Osteoblast (primary cell): Measurements from ENCODE around the gene IRS1. TPM values are rescaled to one million over a fixed set of nuclear protein-coding genes. Genes with fewer than 3 reads are reported as not detected.
"Not testable (repeated sequence)": the region's sequence is repeated elsewhere in the genome, so short reads cannot be mapped to it uniquely, and the experiment has no call there.

ENCODE experiments used
- DNase-seq: peaks from one replicate; pipeline ENCODE4 v3.0.0; 2011; ENCODE audit warnings: low spot score, mixed read lengths; ENCODE audit not compliant: insufficient read length; ENCODE audit errors: missing footprints
- H2AFZ ChIP-seq: 2 replicates; pipeline ENCODE4 v1.6.0; 2011; ENCODE audit warnings: mild to moderate bottlenecking, low read length
- H3K27ac ChIP-seq: 2 replicates; pipeline ENCODE4 v1.5.1; 2011; ENCODE audit warnings: mild to moderate bottlenecking, low read depth, low read length, moderate library complexity
- H3K27me3 ChIP-seq: 2 replicates; pipeline ENCODE4 v1.6.0; 2012; ENCODE audit warnings: mild to moderate bottlenecking, control low read depth, inconsistent platforms, low read length, moderate library complexity; ENCODE audit not compliant: insufficient read depth
- H3K36me3 ChIP-seq: 2 replicates; pipeline ENCODE4 v1.5.1; 2011; ENCODE audit warnings: mild to moderate bottlenecking, low read length, control low read depth, moderate library complexity; ENCODE audit not compliant: insufficient read depth
- H3K4me1 ChIP-seq: 2 replicates; pipeline ENCODE4 v1.5.1; 2011; ENCODE audit warnings: mild to moderate bottlenecking, low read length, control low read depth, moderate library complexity; ENCODE audit not compliant: insufficient read depth
- H3K4me2 ChIP-seq: 2 replicates; pipeline ENCODE4 v1.6.0; 2011; ENCODE audit warnings: mild to moderate bottlenecking, low read length; ENCODE audit not compliant: insufficient read depth
- H3K4me3 ChIP-seq: fragments of 200-600 bp; sonication (generic); 3 replicates; pipeline ENCODE4 v1.5.1; 2012; ENCODE audit warnings: mild to moderate bottlenecking, low read length, inconsistent platforms; ENCODE audit not compliant: insufficient read depth
- H3K79me2 ChIP-seq: 2 replicates; pipeline ENCODE4 v1.6.0; 2012; ENCODE audit warnings: mild to moderate bottlenecking, low read length, control low read depth, inconsistent platforms; ENCODE audit not compliant: insufficient read depth
- H3K9me3 ChIP-seq: 2 replicates; pipeline ENCODE4 v1.5.1; 2011; ENCODE audit warnings: low read depth, low read length, control low read depth
- H4K20me1 ChIP-seq: 2 replicates; pipeline ENCODE4 v1.6.0; 2012; ENCODE audit warnings: mild to moderate bottlenecking, low read length, control low read depth; ENCODE audit not compliant: insufficient read depth
- CTCF ChIP-seq: IDR thresholded peaks from 2 replicates; pipeline ENCODE4 v1.5.1; 2011; ENCODE audit warnings: mild to moderate bottlenecking, low read depth, low read length, moderate library complexity; ENCODE audit errors: extremely low read depth
- total RNA-seq: library from RNA; depleted of rRNA; stranded (reverse); fragments of >200 nt; gene quantifications from 2 replicates; pipeline ENCODE4 v1.2.3, GENCODE V29; 2012

Gene IRS1
- total RNA-seq, 1 donor: 27.9 TPM

- H3K27me3 ChIP-seq: no peaks in the 10 kb centered on the region
- H2AFZ ChIP-seq: peak within 1 kb of the TSS; percentile 96
- H3K27ac ChIP-seq: peak within 1 kb of the TSS; percentile 95
- H3K79me2 ChIP-seq: peaks cover 23% of the 10 kb centered on the region
- H3K4me3 ChIP-seq: peak within 1 kb of the TSS; percentile 90
- no peak for TF ChIP-seq CTCF
- DNase-seq: peak; percentile 98
- H4K20me1 ChIP-seq: no peaks in the 10 kb centered on the region
- H3K4me2 ChIP-seq: peak within 1 kb of the TSS; percentile 93
- peaks cover 11% of the 10 kb centered on the region for H3K4me1 ChIP-seq
- H3K36me3 ChIP-seq: peaks cover 4% of the 10 kb centered on the region
- no peaks in the 10 kb centered on the region for H3K9me3 ChIP-seq
These were observed 36.4 kb upstream of the IRS1 start, which contains the start of gene RHBDD1 for GRCh38 chr2:226835796-226836547. TSS of gene RHBDD1 (plus strand) at chr2:226836054. CDS start at chr2:226864694, 28,640 bp downstream.

GRCh38 chr2:226835420-226835795 lies 35.8 kb upstream of the IRS1 start:
- no peak for TF ChIP-seq CTCF
- no peaks in the 10 kb centered on the region for H4K20me1 ChIP-seq

GRCh38 chr2:226834880-226835279 lies 35.3 kb upstream of the IRS1 start:
- not testable (repeated sequence) for H4K20me1 ChIP-seq, H3K27me3 ChIP-seq, H3K36me3 ChIP-seq, H3K9me3 ChIP-seq, H3K27ac ChIP-seq, DNase-seq
- peak overlapping the region; percentile 90 for H3K4me3 ChIP-seq
- peak overlapping the region; percentile 96 for H2AFZ ChIP-seq
- peaks cover 11% of the 10 kb centered on the region for H3K4me1 ChIP-seq
- peak overlapping the region; percentile 93 for H3K4me2 ChIP-seq
- H3K79me2 ChIP-seq: peaks cover 23% of the 10 kb centered on the region

More at GRCh38 chr2:226835420-226835795, 35.8 kb upstream of the IRS1 start:
- Histone ChIP-seq H3K4me2 (peak overlapping the region; percentile 93), H3K9me3 (no peaks in the 10 kb centered on the region), H3K79me2 (peaks cover 23% of the 10 kb centered on the region), H3K4me3 (peak overlapping the region; percentile 90), H3K36me3 (peaks cover 4% of the 10 kb centered on the region), H3K4me1 (peaks cover 11% of the 10 kb centered on the region), H3K27ac (peak overlapping the region; percentile 95), H3K27me3 (no peaks in the 10 kb centered on the region), H2AFZ (peak overlapping the region; percentile 96)
- DNase-seq: peak; percentile 35

DNA sequence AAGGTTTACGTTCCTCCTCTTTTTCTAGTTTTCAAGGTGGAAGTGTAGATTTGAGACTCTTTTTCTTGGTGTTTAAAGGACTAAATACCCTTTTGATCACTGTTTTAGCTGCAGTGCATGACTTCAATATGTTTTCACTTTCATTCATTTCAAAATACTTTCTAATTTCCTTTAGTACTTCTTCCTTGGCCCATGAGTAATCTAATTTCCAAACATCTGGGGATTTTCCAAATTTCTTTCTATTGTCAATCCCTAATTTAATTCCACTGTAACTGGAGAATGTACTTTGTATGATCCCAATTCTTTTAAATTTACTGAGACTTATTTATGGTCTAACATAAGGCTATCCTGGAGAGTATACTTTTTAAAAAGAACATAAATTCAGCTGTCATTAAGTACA lies 32.4 kb upstream of the IRS1 start:
- H3K4me3 ChIP-seq: no peak overlapping the region
- no peaks in the 10 kb centered on the region for H3K27me3 ChIP-seq
- no peaks in the 10 kb centered on the region for H3K9me3 ChIP-seq
- TF ChIP-seq CTCF: no peak
- no peak overlapping the region for H3K27ac ChIP-seq
- H3K4me1 ChIP-seq: peaks cover 9% of the 10 kb centered on the region
- no peaks in the 10 kb centered on the region for H3K36me3 ChIP-seq
- DNase-seq: no peak
- no peaks in the 10 kb centered on the region for H4K20me1 ChIP-seq
- peaks cover 7% of the 10 kb centered on the region for H3K79me2 ChIP-seq
- H2AFZ ChIP-seq: no peak overlapping the region
- no peak overlapping the region for H3K4me2 ChIP-seq
